OCI-LY7 (cell line): Measurements from ENCODE around the gene CMTM4. TPM values are rescaled to one million over a fixed set of nuclear protein-coding genes. Genes with fewer than 3 reads are reported as not detected.

Experiments used
- BruUV-seq: library from RNA; stranded (reverse); fragments of 400-500 nt; replicated peaks from 2 replicates; lab custom pipeline; 2021; lab: Mats Ljungman, UMichigan
- CTCF ChIA-PET: fragments of 300-600 bp; sonication (Branson Sonifier 250); formaldehyde crosslinking; loops from one replicate; lab custom pipeline; 2022; ENCODE audit warnings: antibody characterized with exemption; ENCODE audit not compliant: unreplicated experiment; lab: Charles Lee
- POLR2A ChIA-PET: fragments of 300-600 bp; sonication (Branson Sonifier 250); formaldehyde crosslinking; loops from one replicate; lab custom pipeline; 2022; ENCODE audit warnings: antibody characterized with exemption; lab: Charles Lee
- DNase-seq: peaks from one replicate; pipeline ENCODE4 v3.0.0-alpha.2; 2015; ENCODE audit warnings: low spot score
- H2AFZ ChIP-seq: fragments of 200-600 bp; sonication (generic), shearing (Covaris generic); 2 replicates; pipeline ENCODE4 v1.6.1; 2014; ENCODE audit warnings: mild to moderate bottlenecking, antibody characterized with exemption, low read length, moderate library complexity
- H3K27ac ChIP-seq: fragments of 200-600 bp; sonication (generic); 2 replicates; pipeline ENCODE4 v1.5.1; 2014; ENCODE audit warnings: mixed run types, low read depth, mild to moderate bottlenecking, moderate library complexity, low read length, inconsistent platforms; ENCODE audit not compliant: poor library complexity, severe bottlenecking
- H3K36me3 ChIP-seq: fragments of 200-600 bp; sonication (generic); 2 replicates; pipeline ENCODE4 v1.6.1; 2014; ENCODE audit warnings: mild to moderate bottlenecking, antibody characterized with exemption, low read length, moderate library complexity, mixed read lengths; ENCODE audit not compliant: insufficient read depth
- H3K4me1 ChIP-seq: fragments of 200-600 bp; sonication (generic); 2 replicates; pipeline ENCODE4 v1.5.1; 2014; ENCODE audit warnings: mild to moderate bottlenecking, low read length; ENCODE audit not compliant: insufficient read depth, poor library complexity, severe bottlenecking
- H3K4me2 ChIP-seq: fragments of 200-600 bp; sonication (generic); 2 replicates; pipeline ENCODE4 v1.6.1; 2014; ENCODE audit warnings: mild to moderate bottlenecking, low read length
- H3K4me3 ChIP-seq: fragments of 200-600 bp; sonication (generic); 2 replicates; pipeline ENCODE4 v1.5.1; 2014; ENCODE audit warnings: mild to moderate bottlenecking, low read depth, low read length; ENCODE audit not compliant: poor library complexity, severe bottlenecking
- H3K79me2 ChIP-seq: fragments of 200-600 bp; sonication (generic); 2 replicates; pipeline ENCODE4 v1.6.1; 2016; ENCODE audit warnings: low read depth, mild to moderate bottlenecking, low read length, moderate library complexity, mixed read lengths; ENCODE audit not compliant: insufficient read depth
- H3K9me2 ChIP-seq: fragments of 200-600 bp; sonication (generic); 2 replicates; pipeline ENCODE4 v1.6.1; 2016; ENCODE audit warnings: mild to moderate bottlenecking, low read length, mixed read lengths; ENCODE audit not compliant: insufficient read depth
- H3K9me3 ChIP-seq: fragments of 200-600 bp; sonication (generic); 2 replicates; pipeline ENCODE4 v1.6.1; 2014; ENCODE audit warnings: mild to moderate bottlenecking, mixed run types, low read length, mixed read lengths
- H4K20me1 ChIP-seq: fragments of 200-600 bp; sonication (generic); 2 replicates; pipeline ENCODE4 v1.6.1; 2014; ENCODE audit warnings: mild to moderate bottlenecking, antibody characterized with exemption, low read length, moderate library complexity, mixed read lengths; ENCODE audit not compliant: insufficient read depth
- CTCF ChIP-seq: fragments of 200-600 bp; sonication (generic); conservative IDR thresholded peaks from 2 replicates; pipeline ENCODE4 v1.5.1; 2014; ENCODE audit warnings: mild to moderate bottlenecking, antibody characterized with exemption, low read length, moderate library complexity, mixed read lengths
- EZH2phosphoT487 ChIP-seq: fragments of 200-600 bp; sonication (generic); IDR thresholded peaks from 2 replicates; pipeline ENCODE4 v1.6.1; 2018; ENCODE audit warnings: low read depth, borderline replicate concordance, mild to moderate bottlenecking, mixed run types, antibody characterized with exemption, low read length, moderate library complexity, mixed read lengths
- intact Hi-C: fragments of 100-400 bp; cut with micrococcal nuclease; formaldehyde crosslinking; loops from one replicate; pipeline ENCODE4 v1.10.0; 2022; ENCODE audit not compliant: unreplicated experiment
- total RNA-seq, 2 experiments: library from RNA; depleted of rRNA in 1 of 2; stranded (reverse); fragments of >200 nt in 1 of 2; shearing (Covaris generic) in 1 of 2; gene quantifications; 2 replicates each; pipeline ENCODE4 v1.2.3, GENCODE V29; 2014 to 2022

CMTM4 gene
- total RNA-seq, 2 experiments from 2014 or later = 0.03 to 1.3 TPM

- DNase-seq = peak; percentile 83
- ChIA-PET POLR2A (no interaction called here), CTCF (interaction anchor here (0.6 to 1.3 kb wide), 8 partner anchors 10 to 302 kb away, joined by 3 to 4 read pairs (median 3); no protein-coding TSS in a partner anchor)
- no peaks in the 10 kb centered on the region for H3K9me2 ChIP-seq
- H3K79me2 ChIP-seq = no peaks in the 10 kb centered on the region
- H4K20me1 ChIP-seq = peaks cover 6% of the 10 kb centered on the region; the same call in 1 of the 2 replicates
- no TSS peak for BruUV-seq
- intact Hi-C loops = loop anchor here (2.0 to 5.0 kb wide), 2 partner anchors 201 to 264 kb away; no protein-coding TSS in a partner anchor
- H3K4me1 ChIP-seq = peaks cover 40% of the 10 kb centered on the region
- H3K4me3 ChIP-seq = no peak overlapping the region
- peaks cover 44% of the 10 kb centered on the region for H3K36me3 ChIP-seq
- peak; percentile 98 for TF ChIP-seq CTCF
- no peak for TF ChIP-seq EZH2phosphoT487
- H3K9me3 ChIP-seq = no peaks in the 10 kb centered on the region
- H3K27ac ChIP-seq = peak overlapping the region; percentile 45
- no peak overlapping the region for H2AFZ ChIP-seq
- peak overlapping the region; percentile 37; the same call in 1 of the 2 replicates for H3K4me2 ChIP-seq
These were observed 88.1 kb downstream of the CMTM4 start for GRCh38 chr16:66608241-66609138.

GRCh38 chr16:66605979-66606751 is 90.4 kb downstream of the CMTM4 start:
- Histone ChIP-seq H3K9me2 (no peaks in the 10 kb centered on the region), H2AFZ (no peak overlapping the region), H3K9me3 (peaks cover 7% of the 10 kb centered on the region; the same call in 1 of the 2 replicates), H4K20me1 (peaks cover 6% of the 10 kb centered on the region; the same call in 1 of the 2 replicates), H3K4me3 (peak overlapping the region; percentile 84), H3K36me3 (peaks cover 23% of the 10 kb centered on the region), H3K27ac (no peak overlapping the region), H3K4me2 (peak overlapping the region; percentile 91), H3K79me2 (no peaks in the 10 kb centered on the region), H3K4me1 (peaks cover 45% of the 10 kb centered on the region)
- ChIA-PET CTCF (no interaction called here), POLR2A (interaction anchor here (1.3 kb wide), 1 partner anchor 12 kb away, joined by 4 read pairs; no protein-coding TSS in a partner anchor)
- BruUV-seq = no TSS peak
- intact Hi-C loops = loop anchor here (5.0 kb wide), 1 partner anchor 199 kb away; no protein-coding TSS in a partner anchor
- TF ChIP-seq EZH2phosphoT487 = no peak
- peak; percentile 72 for DNase-seq
